K562 (cell line): ENCODE data around the gene LRCH1. TPM values are rescaled to one million over a fixed set of nuclear protein-coding genes. Genes with fewer than 3 reads are reported as not detected.

ENCODE experiments used
- ATAC-seq: fragments of 200-7000 bp; cut with Tn5 transposase; 3 replicates; pipeline ENCODE4 v1.9.1; 2020; ENCODE audit warnings: moderate library complexity
- BruUV-seq: library from RNA; stranded (reverse); fragments of 400-500 nt; replicated peaks from 2 replicates; lab custom pipeline; 2021; lab: Mats Ljungman, UMichigan
- CTCF ChIA-PET: fragments of 300-600 bp; formaldehyde crosslinking; extraction: SDS; loops from one replicate; lab custom pipeline; 2021; ENCODE audit warnings: low intra/inter-chr PET ratio; lab: Yijun Ruan, JAX
- POLR2A ChIA-PET: fragments of 300-600, 350-650 bp; sonication (Branson Sonifier 250); formaldehyde crosslinking; extraction: SDS; loops from one replicate; lab custom pipeline; 2021; ENCODE audit warnings: antibody characterized with exemption, inconsistent platforms; lab: Yijun Ruan, JAX
- DNase-seq, 4 experiments: peaks; one replicate each; pipeline versions ENCODE4 v3.0.0 to v3.0.0-alpha.2; 2011 to 2018; ENCODE audit warnings: low spot score in 3 of 4, mixed read lengths in 3 of 4; ENCODE audit errors: extremely low read depth in 1 of 4
- FAIRE-seq: peaks from 2 replicates; lab custom pipeline; 2011; peaks lifted over from hg19 to GRCh38; lab: Jason Lieb, UNC
- H2AFZ ChIP-seq: 2 replicates; pipeline ENCODE4 v1.6.0; 2011; ENCODE audit warnings: low read depth, low read length, control low read depth, inconsistent platforms
- H3K27ac ChIP-seq: fragments of 200-600 bp; 3 replicates; pipeline ENCODE4 v1.8.0; 2011; ENCODE audit warnings: low read depth, mild to moderate bottlenecking, control low read depth, inconsistent platforms, low read length, moderate library complexity, mixed read lengths; ENCODE audit errors: extremely low read depth
- H3K27me3 ChIP-seq, 2 experiments: fragments of 300-600 bp in 1 of 2; 2 replicates in 1 of 2; 3 replicates in 1 of 2; pipeline versions ENCODE4 v1.6.0 to v1.8.0; 2011; ENCODE audit warnings: inconsistent platforms in 2 of 2, low read length in 2 of 2, mild to moderate bottlenecking in 1 of 2, mixed read lengths in 1 of 2, moderate library complexity in 1 of 2; ENCODE audit not compliant: control insufficient read depth in 2 of 2, insufficient read depth in 2 of 2
- H3K36me3 ChIP-seq: fragments of 300-600 bp; 3 replicates; pipeline ENCODE4 v1.8.0; 2011; ENCODE audit warnings: mild to moderate bottlenecking, low read length, inconsistent platforms; ENCODE audit not compliant: control insufficient read depth, insufficient read depth
- H3K4me1 ChIP-seq, 2 experiments: fragments of 200-600 bp in 1 of 2; replicated peaks in 1 of 2; 2 replicates in 1 of 2; 3 replicates in 1 of 2; pipeline versions ENCODE4 v1.5.1 to v1.8.0; 2011; ENCODE audit warnings: inconsistent platforms in 2 of 2, low read length in 2 of 2, mild to moderate bottlenecking in 1 of 2, mixed read lengths in 1 of 2, moderate library complexity in 1 of 2; ENCODE audit not compliant: control insufficient read depth in 2 of 2, insufficient read depth in 2 of 2
- H3K4me2 ChIP-seq: 2 replicates; pipeline ENCODE4 v1.6.1; 2011; ENCODE audit warnings: low read length, control low read depth, inconsistent platforms, mixed read lengths; ENCODE audit not compliant: insufficient read depth
- H3K4me3 ChIP-seq: fragments of 200-600 bp; sonication (generic), shearing (Covaris generic); 2 replicates; pipeline ENCODE4 v1.5.1; 2016; ENCODE audit warnings: control low read depth, inconsistent platforms
- H3K79me2 ChIP-seq: fragments of 200-600 bp; 3 replicates; pipeline ENCODE4 v1.8.0; 2011; ENCODE audit warnings: low read length, inconsistent platforms; ENCODE audit not compliant: control insufficient read depth, insufficient read depth
- H3K9ac ChIP-seq, 2 experiments: 2 replicates each; pipeline versions ENCODE4 v1.6.0 to v1.6.1; 2011; ENCODE audit warnings: low read depth in 2 of 2, low read length in 2 of 2, control low read depth in 1 of 2, inconsistent platforms in 1 of 2, mild to moderate bottlenecking in 1 of 2, mixed read lengths in 1 of 2; ENCODE audit not compliant: insufficient read depth in 1 of 2
- H3K9me1 ChIP-seq: one replicate; pipeline ENCODE4 v1.6.0; 2011; ENCODE audit warnings: inconsistent platforms, mild to moderate bottlenecking, low read length, moderate library complexity; ENCODE audit not compliant: control insufficient read depth, insufficient read depth
- H3K9me3 ChIP-seq: replicated peaks from 2 replicates; pipeline ENCODE4 v1.5.1; 2011; ENCODE audit warnings: low read depth, low read length, inconsistent platforms; ENCODE audit not compliant: control insufficient read depth, insufficient read depth
- H4K20me1 ChIP-seq: replicated peaks from 2 replicates; pipeline ENCODE4 v1.6.1; 2011; ENCODE audit warnings: low read length, inconsistent platforms, mixed read lengths; ENCODE audit not compliant: control insufficient read depth, insufficient read depth
- ARID1B ChIP-seq: fragments of 450-650 bp; IDR thresholded peaks from 2 replicates; pipeline ENCODE4 v1.6.1; 2016; ENCODE audit warnings: antibody characterized with exemption, mild to moderate bottlenecking, inconsistent platforms
- CHD4 ChIP-seq: fragments of 200-600 bp; sonication (generic); IDR thresholded peaks from 3 replicates; pipeline ENCODE4 v1.6.1; 2012; ENCODE audit warnings: low read depth, mild to moderate bottlenecking, mixed read lengths, low read length, inconsistent platforms; ENCODE audit not compliant: insufficient read depth, insufficient replicate concordance, poor library complexity, severe bottlenecking
- NFE2 ChIP-seq: IDR thresholded peaks from 2 replicates; pipeline ENCODE4 v1.6.1; 2014; ENCODE audit warnings: antibody characterized with exemption, low read depth
- NONO ChIP-seq, 2 experiments: fragments of 200-400 bp in 1 of 2; fragments of 450-650 bp in 1 of 2; formaldehyde crosslinking in 1 of 2; IDR thresholded peaks; 2 replicates each; pipeline ENCODE4 v1.6.1; 2017; ENCODE audit warnings: low read depth in 2 of 2, mild to moderate bottlenecking in 2 of 2, moderate library complexity in 2 of 2, low read length in 1 of 2
- SAFB ChIP-seq: fragments of 200-400 bp; formaldehyde crosslinking; IDR thresholded peaks from 2 replicates; pipeline ENCODE4 v1.6.1; 2017; ENCODE audit warnings: low read depth, low read length, borderline replicate concordance
- ZNF174 ChIP-seq: fragments of 250-450 bp; sonication (Bioruptor Pico); IDR thresholded peaks from 2 replicates; pipeline ENCODE4 v1.4.0; 2020; ENCODE audit warnings: mild to moderate bottlenecking
- ZNF280A ChIP-seq: fragments of 450-650 bp; IDR thresholded peaks from 2 replicates; pipeline ENCODE4 v1.6.1; 2018; ENCODE audit warnings: mild to moderate bottlenecking, low read depth; ENCODE audit not compliant: partially characterized antibody
- ZNF696 ChIP-seq: fragments of 250-450 bp; sonication (Bioruptor Pico); conservative IDR thresholded peaks from 2 replicates; pipeline ENCODE4 v1.4.0; 2020; ENCODE audit warnings: mild to moderate bottlenecking, moderate library complexity
- WGBS: fragments of 100-300 bp; shearing (Covaris generic); methylation state at CpG from one replicate; pipeline ENCODE4 v1.1.6; 2016; ENCODE audit warnings: low coverage, mixed read lengths; ENCODE audit not compliant: insufficient coverage; ENCODE audit errors: missing lambda C conversion rate; 5-methylcytosine and 5-hydroxymethylcytosine counted together
- in situ Hi-C: fragments of 300-500 bp; cut with MboI; formaldehyde crosslinking; loops from 4 replicates; pipeline ENCODE4 v1.15.0; 2018; ENCODE audit warnings: inconsistent platforms, mixed read lengths
- intact Hi-C: fragments of 100-400 bp; cut with micrococcal nuclease; formaldehyde crosslinking; loops from 2 replicates; pipeline ENCODE4 v1.14.2; 2022
- polyA plus RNA-seq, 8 experiments: library from polyadenylated mRNA; depleted of rRNA in 4 of 8; stranded (reverse) in 5 of 8; unstranded in 3 of 8; fragments of >200 nt; fragmentation: Nextera tagmentation in 2 of 8; fragmentation: Illumina TruSeq in 1 of 8; extraction: Ambion mirVana in 2 of 8; extraction: Trizol in 1 of 8; gene quantifications; 2 replicates each; pipeline versions ENCODE4 v1.2.1 to v1.2.3, GENCODE V29; 2011 to 2014; ENCODE audit warnings: inconsistent platforms in 1 of 8, missing spikeins in 1 of 8
- total RNA-seq, 7 experiments: library from RNA; depleted of rRNA in 6 of 7; stranded (reverse); fragments of >200 nt in 6 of 7; fragmentation: Illumina TruSeq in 2 of 7; extraction: Trizol in 2 of 7; gene quantifications; 2 replicates each; pipeline versions ENCODE4 v1.2.1 to v1.2.3, GENCODE V29; 2011 to 2021; ENCODE audit warnings: low replicate concordance in 1 of 7

Gene LRCH1
- total and polyA plus RNA-seq, 9 of the 15 experiments (the other 6 are each of a cell fraction or from before 2014, with no cell fraction given): 1.1 to 6.8 (median 3.7) TPM

- TF ChIP-seq ZNF280A: no peak
- TF ChIP-seq ARID1B: no peak
These were observed 63.0 kb downstream of the LRCH1 start (continued) for GRCh38 chr13:46615888-46616531.

GRCh38 chr13:46617229-46617721 is 64.3 kb downstream of the LRCH1 start:
- 47% methylated on average over 8 of the region's 8 CpGs for WGBS
- CTCF ChIA-PET: no interaction called here
- Histone ChIP-seq H3K27ac (no peak overlapping the region), H3K4me2 (no peak overlapping the region), H3K4me1 (peaks cover 0 to 8% of the 10 kb centered on the region in 2 experiments; a peak in 1 of 5 replicates), H3K36me3 (no peaks in the 10 kb centered on the region), H3K27me3 (no peaks in the 10 kb centered on the region), H3K4me3 (no peak overlapping the region), H3K9me3 (no peaks in the 10 kb centered on the region), H3K9me1 (no peaks in the 10 kb centered on the region), H4K20me1 (peaks cover 24% of the 10 kb centered on the region), H3K9ac (no peak overlapping the region), H2AFZ (no peak overlapping the region), H3K79me2 (peaks cover 7% of the 10 kb centered on the region)
- no TSS peak for BruUV-seq
- no peak for DNase-seq
- POLR2A ChIA-PET: interaction anchor here (0.8 kb wide), 1 partner anchor 11 kb away, joined by 3 read pairs; no protein-coding TSS in a partner anchor
- FAIRE-seq: no peak
- in situ Hi-C loops (no loop called here), intact Hi-C loops (no loop called here)
- no peak for TF ChIP-seq ZNF174 (CRISPR knock-in tag)
- TF ChIP-seq NFE2: no peak
- TF ChIP-seq NONO (IDR thresholded peaks at IDR 0.05; ENCODE audit: low read depth in 2 of 2, low read length in 1 of 2): no peak
- no peak for TF ChIP-seq ZNF280A
- no peak for TF ChIP-seq ZNF696 (CRISPR knock-in tag)
- no peak for TF ChIP-seq CHD4
- no peak for TF ChIP-seq SAFB
- ATAC-seq: no peak; the same call in 2 of the 3 replicates
